Measurements from ENCODE around the gene NFATC2.
A peak's percentile ranks its signal among the peaks of the same experiment; 100 is the strongest.

The NFATC2 gene

GRCh38 chr20:51375561-51375960, 167.0 kb downstream of the NFATC2 start:
- no peak overlapping the region for H4K8ac ChIP-seq (ENCODE audit: low read depth, low read length)
- no peak overlapping the region for H3K18ac ChIP-seq (ENCODE audit: low read length)
- no peak overlapping the region for H2AK5ac ChIP-seq (ENCODE audit: low read length)
- WGBS (ENCODE audit: extremely low coverage, insufficient coverage, low lambda C conversion rate), result no CpG with 5 or more reads among the region's 8 CpGs
- H3K27ac ChIP-seq (ENCODE audit: low read depth, low read length), result no peak overlapping the region
- H3K56ac ChIP-seq (ENCODE audit: low read length), result no peak overlapping the region
- H3K4ac ChIP-seq (ENCODE audit: low read depth, low read length), result no peak overlapping the region
- no peak overlapping the region for H4K5ac ChIP-seq (ENCODE audit: low read length)
- no peak overlapping the region for H3K23ac ChIP-seq (ENCODE audit: low read length)
- no peak overlapping the region for H3K4me2 ChIP-seq (ENCODE audit: low read length)
- no peaks in the 10 kb centered on the region for H3K79me2 ChIP-seq (ENCODE audit: control insufficient read depth, insufficient read depth, low read length)
- H2BK15ac ChIP-seq (replicated peaks; ENCODE audit: low read depth), result no peak overlapping the region
- no peak overlapping the region for H3K4me3 ChIP-seq (ENCODE audit: low read length)
- no peaks in the 10 kb centered on the region for H3K79me1 ChIP-seq (ENCODE audit: low read length)
- H2BK120ac ChIP-seq (ENCODE audit: low read depth, low read length), result no peak overlapping the region
- H3K27me3 ChIP-seq (ENCODE audit: insufficient read depth, low read length, poor library complexity), result no peaks in the 10 kb centered on the region
- no peak for DNase-seq
- no peaks in the 10 kb centered on the region for H3K36me3 ChIP-seq (ENCODE audit: control insufficient read depth, insufficient read depth, low read length)
- no peak overlapping the region for H2BK5ac ChIP-seq (ENCODE audit: low read length)
- H3K4me1 ChIP-seq (ENCODE audit: control insufficient read depth, low read depth, low read length), result peaks cover 10% of the 10 kb centered on the region
- H3K9ac ChIP-seq (ENCODE audit: low read length), result no peak overlapping the region

- no CpG with 5 or more reads among the region's 9 CpGs for WGBS (ENCODE audit: extremely low coverage, insufficient coverage, low lambda C conversion rate)
- Histone ChIP-seq H3K27ac (ENCODE audit: low read depth, low read length) (no peak overlapping the region), H2BK15ac (replicated peaks; ENCODE audit: low read depth) (no peak overlapping the region), H3K79me1 (ENCODE audit: low read length) (no peaks in the 10 kb centered on the region), H3K23ac (ENCODE audit: low read length) (no peak overlapping the region), H3K18ac (ENCODE audit: low read length) (no peak overlapping the region), H3K56ac (ENCODE audit: low read length) (no peak overlapping the region), H4K8ac (ENCODE audit: low read depth, low read length) (no peak overlapping the region), H2BK120ac (ENCODE audit: low read depth, low read length) (no peak overlapping the region), H3K36me3 (ENCODE audit: control insufficient read depth, insufficient read depth, low read length) (no peaks in the 10 kb centered on the region), H4K5ac (ENCODE audit: low read length) (no peak overlapping the region), H3K79me2 (ENCODE audit: control insufficient read depth, insufficient read depth, low read length) (no peaks in the 10 kb centered on the region), H2AK5ac (ENCODE audit: low read length) (no peak overlapping the region), H3K4ac (ENCODE audit: low read depth, low read length) (no peak overlapping the region), H3K4me2 (ENCODE audit: low read length) (no peak overlapping the region), H3K9ac (ENCODE audit: low read length) (no peak overlapping the region), H2BK5ac (ENCODE audit: low read length) (no peak overlapping the region), H3K27me3 (ENCODE audit: insufficient read depth, low read length, poor library complexity) (no peaks in the 10 kb centered on the region), H3K4me1 (ENCODE audit: control insufficient read depth, low read depth, low read length) (peaks cover 10% of the 10 kb centered on the region), H3K4me3 (ENCODE audit: low read length) (no peak overlapping the region)
- DNase-seq, result no peak
Measured at GRCh38 chr20:51374961-51375360, 167.6 kb downstream of the NFATC2 start.

- no peak overlapping the region for H4K5ac ChIP-seq (ENCODE audit: low read length)
- no peak overlapping the region for H3K23ac ChIP-seq (ENCODE audit: low read length)
- H2BK15ac ChIP-seq (replicated peaks; ENCODE audit: low read depth), result no peak overlapping the region
- no peak overlapping the region for H3K4ac ChIP-seq (ENCODE audit: low read depth, low read length)
- H3K4me3 ChIP-seq (ENCODE audit: low read length), result no peak overlapping the region
- no peak overlapping the region for H3K18ac ChIP-seq (ENCODE audit: low read length)
- no peak overlapping the region for H2BK120ac ChIP-seq (ENCODE audit: low read depth, low read length)
- no peak overlapping the region for H2BK5ac ChIP-seq (ENCODE audit: low read length)
- H3K27ac ChIP-seq (ENCODE audit: low read depth, low read length), result peak overlapping the region; percentile 26
- no peak overlapping the region for H3K9ac ChIP-seq (ENCODE audit: low read length)
- no peak for DNase-seq
- peaks cover 10% of the 10 kb centered on the region for H3K4me1 ChIP-seq (ENCODE audit: control insufficient read depth, low read depth, low read length)
- no peaks in the 10 kb centered on the region for H3K79me2 ChIP-seq (ENCODE audit: control insufficient read depth, insufficient read depth, low read length)
- H4K8ac ChIP-seq (ENCODE audit: low read depth, low read length), result no peak overlapping the region
- no peaks in the 10 kb centered on the region for H3K27me3 ChIP-seq (ENCODE audit: insufficient read depth, low read length, poor library complexity)
- H3K79me1 ChIP-seq (ENCODE audit: low read length), result no peaks in the 10 kb centered on the region
- no peak overlapping the region for H2AK5ac ChIP-seq (ENCODE audit: low read length)
- H3K56ac ChIP-seq (ENCODE audit: low read length), result no peak overlapping the region
- WGBS (ENCODE audit: extremely low coverage, insufficient coverage, low lambda C conversion rate), result no CpG with 5 or more reads among the region's 4 CpGs
- no peak overlapping the region for H3K4me2 ChIP-seq (ENCODE audit: low read length)
- H3K36me3 ChIP-seq (ENCODE audit: control insufficient read depth, insufficient read depth, low read length), result no peaks in the 10 kb centered on the region
Measured at GRCh38 chr20:51374456-51374830, 168.1 kb downstream of the NFATC2 start.

GRCh38 chr20:51373713-51374455, 168.6 kb downstream of the NFATC2 start:
- no peak overlapping the region for H3K4me3 ChIP-seq (ENCODE audit: low read length)
- no peaks in the 10 kb centered on the region for H3K27me3 ChIP-seq (ENCODE audit: insufficient read depth, low read length, poor library complexity)
- no peak overlapping the region for H3K4me2 ChIP-seq (ENCODE audit: low read length)
- no CpG with 5 or more reads among the region's 12 CpGs for WGBS (ENCODE audit: extremely low coverage, insufficient coverage, low lambda C conversion rate)
- H3K18ac ChIP-seq (ENCODE audit: low read length), result no peak overlapping the region
- H2BK120ac ChIP-seq (ENCODE audit: low read depth, low read length), result no peak overlapping the region
- peak overlapping the region; percentile 57 for H2BK5ac ChIP-seq (ENCODE audit: low read length)
- H3K9ac ChIP-seq (ENCODE audit: low read length), result no peak overlapping the region
- DNase-seq, result peak; percentile 96
- no peak overlapping the region for H3K56ac ChIP-seq (ENCODE audit: low read length)
- no peaks in the 10 kb centered on the region for H3K79me2 ChIP-seq (ENCODE audit: control insufficient read depth, insufficient read depth, low read length)
- no peak overlapping the region for H2AK5ac ChIP-seq (ENCODE audit: low read length)
- H3K36me3 ChIP-seq (ENCODE audit: control insufficient read depth, insufficient read depth, low read length), result no peaks in the 10 kb centered on the region
- peaks cover 10% of the 10 kb centered on the region for H3K4me1 ChIP-seq (ENCODE audit: control insufficient read depth, low read depth, low read length)
- no peak overlapping the region for H3K23ac ChIP-seq (ENCODE audit: low read length)
- no peak overlapping the region for H2BK15ac ChIP-seq (replicated peaks; ENCODE audit: low read depth)
- H3K4ac ChIP-seq (ENCODE audit: low read depth, low read length), result no peak overlapping the region
- no peak overlapping the region for H4K5ac ChIP-seq (ENCODE audit: low read length)
- no peak overlapping the region for H4K8ac ChIP-seq (ENCODE audit: low read depth, low read length)
- peak overlapping the region; percentile 26 for H3K27ac ChIP-seq (ENCODE audit: low read depth, low read length)
- H3K79me1 ChIP-seq (ENCODE audit: low read length), result no peaks in the 10 kb centered on the region

- no peak overlapping the region for H4K5ac ChIP-seq (ENCODE audit: low read length)
- WGBS (ENCODE audit: extremely low coverage, insufficient coverage, low lambda C conversion rate), result no CpG with 5 or more reads among the region's 7 CpGs
- H3K27me3 ChIP-seq (ENCODE audit: insufficient read depth, low read length, poor library complexity), result no peaks in the 10 kb centered on the region
- no peak overlapping the region for H3K56ac ChIP-seq (ENCODE audit: low read length)
- H2BK15ac ChIP-seq (replicated peaks; ENCODE audit: low read depth), result no peak overlapping the region
- H3K4me2 ChIP-seq (ENCODE audit: low read length), result no peak overlapping the region
- H2AK5ac ChIP-seq (ENCODE audit: low read length), result peak overlapping the region; percentile 29
- no peak overlapping the region for H3K18ac ChIP-seq (ENCODE audit: low read length)
- no peak overlapping the region for H3K4ac ChIP-seq (ENCODE audit: low read depth, low read length)
- peaks cover 10% of the 10 kb centered on the region for H3K4me1 ChIP-seq (ENCODE audit: control insufficient read depth, low read depth, low read length)
- DNase-seq, result no peak
- no peak overlapping the region for H3K4me3 ChIP-seq (ENCODE audit: low read length)
- no peaks in the 10 kb centered on the region for H3K36me3 ChIP-seq (ENCODE audit: control insufficient read depth, insufficient read depth, low read length)
- no peaks in the 10 kb centered on the region for H3K79me2 ChIP-seq (ENCODE audit: control insufficient read depth, insufficient read depth, low read length)
- no peaks in the 10 kb centered on the region for H3K79me1 ChIP-seq (ENCODE audit: low read length)
- H3K23ac ChIP-seq (ENCODE audit: low read length), result no peak overlapping the region
- no peak overlapping the region for H2BK5ac ChIP-seq (ENCODE audit: low read length)
- H2BK120ac ChIP-seq (ENCODE audit: low read depth, low read length), result no peak overlapping the region
- no peak overlapping the region for H3K27ac ChIP-seq (ENCODE audit: low read depth, low read length)
- H3K9ac ChIP-seq (ENCODE audit: low read length), result no peak overlapping the region
- H4K8ac ChIP-seq (ENCODE audit: low read depth, low read length), result no peak overlapping the region
Measured at GRCh38 chr20:51372966-51373365, 169.6 kb downstream of the NFATC2 start.
